MM.1S (cell line): Measurements from ENCODE around the gene ADD1.

Experiments used
- EZH2 ChIP-seq: fragments of 300-600 bp; sonication (generic); optimal IDR thresholded peaks from 2 replicates; pipeline ENCODE3; 2017; ENCODE audit warnings: low read depth, mild to moderate bottlenecking, antibody characterized with exemption, low read length, mixed read lengths
- TF ChIP-seq, protein P1 (sequence below): fragments of 300-600 bp; sonication (generic); IDR thresholded peaks from 2 replicates; pipeline ENCODE4 v1.5.1; 2016; ENCODE audit warnings: antibody characterized with exemption, low read length, mixed read lengths

GRCh38 chr4:2847302-2847871 lies 3.7 kb downstream of the ADD1 start:
- TF ChIP-seq, protein P1, sequence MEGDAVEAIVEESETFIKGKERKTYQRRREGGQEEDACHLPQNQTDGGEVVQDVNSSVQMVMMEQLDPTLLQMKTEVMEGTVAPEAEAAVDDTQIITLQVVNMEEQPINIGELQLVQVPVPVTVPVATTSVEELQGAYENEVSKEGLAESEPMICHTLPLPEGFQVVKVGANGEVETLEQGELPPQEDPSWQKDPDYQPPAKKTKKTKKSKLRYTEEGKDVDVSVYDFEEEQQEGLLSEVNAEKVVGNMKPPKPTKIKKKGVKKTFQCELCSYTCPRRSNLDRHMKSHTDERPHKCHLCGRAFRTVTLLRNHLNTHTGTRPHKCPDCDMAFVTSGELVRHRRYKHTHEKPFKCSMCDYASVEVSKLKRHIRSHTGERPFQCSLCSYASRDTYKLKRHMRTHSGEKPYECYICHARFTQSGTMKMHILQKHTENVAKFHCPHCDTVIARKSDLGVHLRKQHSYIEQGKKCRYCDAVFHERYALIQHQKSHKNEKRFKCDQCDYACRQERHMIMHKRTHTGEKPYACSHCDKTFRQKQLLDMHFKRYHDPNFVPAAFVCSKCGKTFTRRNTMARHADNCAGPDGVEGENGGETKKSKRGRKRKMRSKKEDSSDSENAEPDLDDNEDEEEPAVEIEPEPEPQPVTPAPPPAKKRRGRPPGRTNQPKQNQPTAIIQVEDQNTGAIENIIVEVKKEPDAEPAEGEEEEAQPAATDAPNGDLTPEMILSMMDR: no peak
- no peak for TF ChIP-seq EZH2
